HTR-8/SVneo (cell line): ENCODE data around the gene LPAR1.
"Not testable (repeated sequence)": the region's sequence is repeated elsewhere in the genome, so short reads cannot be mapped to it uniquely, and the experiment has no call there.

Experiments used
- DNase-seq: peaks from one replicate; pipeline ENCODE4 v3.0.0; 2011; ENCODE audit warnings: low spot score, mixed read lengths; ENCODE audit not compliant: insufficient read length
- FAIRE-seq: peaks from 2 replicates; lab custom pipeline; 2011; peaks lifted over from hg19 to GRCh38; lab: Jason Lieb, UNC

LPAR1 gene

GRCh38 chr9:110895147-110895905 is 142.9 kb downstream of the LPAR1 start:
- no peak for DNase-seq
- FAIRE-seq, result no peak

- FAIRE-seq (no peak), DNase-seq (no peak)
Observed at GRCh38 chr9:110894731-110895130, 143.5 kb downstream of the LPAR1 start.

DNA sequence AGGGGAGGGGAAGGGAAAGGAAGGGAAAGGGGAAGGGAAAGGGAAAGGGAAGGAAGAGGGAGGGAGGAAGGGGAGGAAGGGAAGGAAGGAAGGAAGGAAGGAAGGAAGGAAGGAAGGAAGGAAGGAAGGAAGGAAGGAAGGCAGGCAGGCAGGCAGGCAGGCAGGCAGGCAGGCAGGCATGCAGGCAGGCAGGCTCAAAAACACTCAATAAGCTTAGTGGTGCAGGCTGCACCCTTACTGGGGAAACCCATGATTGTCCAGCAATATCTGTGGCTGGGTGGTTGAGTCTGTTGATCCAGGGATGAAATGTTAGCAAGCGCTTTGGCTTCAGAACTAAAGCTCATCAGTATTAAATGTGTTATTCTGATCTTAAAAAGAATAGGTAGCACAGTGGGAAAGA is 145.6 kb downstream of the LPAR1 start:
- FAIRE-seq (no peak), DNase-seq (no peak)

GRCh38 chr9:110891760-110892159 is 146.5 kb downstream of the LPAR1 start:
- no peak for DNase-seq
- no peak for FAIRE-seq

DNA sequence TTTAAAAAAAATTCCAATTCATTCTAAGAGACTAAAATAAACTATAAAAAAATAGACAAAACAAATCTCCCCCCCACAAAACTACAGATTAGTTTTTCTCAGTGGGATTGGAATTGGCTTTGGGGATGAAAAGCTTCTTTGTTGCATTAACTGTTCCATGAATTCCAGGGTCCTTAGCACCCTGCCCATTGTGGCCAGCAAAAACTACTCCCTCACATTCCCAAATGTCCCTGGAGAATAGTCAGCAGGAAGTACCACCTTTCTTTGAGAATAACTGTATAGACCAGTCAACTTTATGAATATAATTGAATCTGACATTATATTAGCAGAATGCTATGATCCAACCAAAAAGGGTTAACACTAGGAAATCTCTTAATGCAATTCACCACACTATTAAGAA is 147.9 kb downstream of the LPAR1 start:
- no peak for FAIRE-seq

DNA sequence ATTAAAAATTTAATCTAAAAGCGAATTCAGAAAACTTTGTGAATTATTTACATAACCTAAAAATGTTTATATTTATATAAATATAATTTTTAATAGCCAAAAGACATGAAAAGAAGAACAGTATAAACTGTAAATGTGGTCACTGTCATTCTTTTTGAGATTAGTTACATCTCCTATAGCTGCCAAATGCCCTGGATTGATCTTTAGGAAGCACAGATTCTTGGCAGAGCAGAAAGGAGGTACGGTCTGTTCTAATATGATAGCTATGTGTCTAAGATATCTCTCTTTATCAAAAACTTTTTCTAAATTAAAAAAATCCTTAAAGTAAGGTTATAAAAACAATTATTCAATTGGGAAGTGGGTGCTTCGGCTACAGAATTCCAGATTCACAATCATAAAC is 151.0 kb downstream of the LPAR1 start:
- FAIRE-seq, result no peak
- DNase-seq, result no peak

More for the DNA sequence above, 147.9 kb downstream of the LPAR1 start:
- DNase-seq, result no peak

GRCh38 chr9:110886832-110887231 is 151.4 kb downstream of the LPAR1 start:
- DNase-seq (no peak), FAIRE-seq (no peak)

- FAIRE-seq, result peak; percentile 79
- DNase-seq, result no peak
Observed at GRCh38 chr9:110880189-110880588, 158.1 kb downstream of the LPAR1 start.

DNA sequence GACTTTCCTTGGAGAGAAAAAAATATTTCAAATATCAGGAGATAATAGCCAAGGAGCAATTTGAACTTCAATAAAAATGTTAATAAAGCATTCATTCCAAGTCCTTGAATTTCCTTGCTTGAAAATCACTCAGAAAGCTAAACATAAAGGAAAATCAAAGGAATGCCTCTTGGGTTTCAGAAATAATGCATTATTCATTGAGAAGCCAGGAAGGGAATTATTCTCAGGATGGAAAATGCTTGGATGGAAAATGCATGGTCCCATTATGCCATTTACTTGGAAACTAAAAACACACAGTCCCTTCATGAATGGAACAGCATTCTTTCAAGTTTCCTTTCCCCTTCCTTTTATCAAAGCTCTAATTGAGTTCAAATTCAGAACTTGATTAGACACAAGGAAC is 160.9 kb downstream of the LPAR1 start:
- DNase-seq, result no peak
- no peak for FAIRE-seq

GRCh38 chr9:110876929-110877328 is 161.3 kb downstream of the LPAR1 start:
- FAIRE-seq (no peak), DNase-seq (no peak)

GRCh38 chr9:110874963-110875674 is 163.2 kb downstream of the LPAR1 start:
- DNase-seq, result no peak
- FAIRE-seq, result no peak

- FAIRE-seq, result no peak
- DNase-seq, result no peak
Observed at GRCh38 chr9:110872920-110873319, 165.3 kb downstream of the LPAR1 start.

DNA sequence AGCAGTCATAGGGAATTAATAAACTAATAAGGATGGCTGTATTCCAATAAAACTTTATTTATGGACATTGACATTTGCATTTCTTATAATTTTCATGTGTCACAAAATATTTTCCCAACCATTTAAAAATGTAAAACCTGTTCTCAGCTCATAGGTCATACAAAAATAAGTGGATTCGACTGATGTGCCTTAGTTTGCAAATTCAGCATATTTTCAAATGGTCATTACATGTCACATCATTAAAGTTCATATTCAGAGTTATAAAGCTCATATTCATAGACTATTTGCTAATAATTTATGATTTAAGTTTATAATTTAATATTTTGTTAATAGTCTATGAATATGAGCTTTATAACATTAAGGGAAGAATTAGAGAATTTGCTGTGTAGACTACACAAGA is 166.5 kb downstream of the LPAR1 start:
- FAIRE-seq (no peak), DNase-seq (no peak)

DNA sequence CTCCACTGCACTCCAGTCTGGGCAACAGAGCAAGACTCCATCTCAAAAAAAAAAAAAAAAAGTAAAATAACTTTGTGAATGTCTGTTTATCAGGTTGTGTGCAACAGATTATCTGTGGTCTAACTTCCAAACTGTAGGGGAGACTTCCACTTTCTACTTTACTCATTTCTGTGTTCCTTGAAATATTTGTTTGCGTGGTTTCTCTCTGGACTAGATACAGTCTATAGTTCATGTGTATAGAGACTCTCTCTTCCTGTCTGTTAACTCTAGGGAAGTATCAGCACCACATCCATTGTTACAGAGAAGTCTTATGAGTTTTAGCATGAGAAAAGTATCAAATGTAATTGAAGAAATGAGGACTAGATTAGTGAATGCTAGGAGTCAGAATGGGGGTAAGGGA is 168.3 kb downstream of the LPAR1 start:
- no peak for FAIRE-seq
- no peak for DNase-seq

GRCh38 chr9:110864011-110864410 is 174.3 kb downstream of the LPAR1 start:
- FAIRE-seq, result no peak
- peak; percentile 23 for DNase-seq

GRCh38 chr9:110861370-110862110 is 176.7 kb downstream of the LPAR1 start:
- not testable (repeated sequence) for DNase-seq, FAIRE-seq

- DNase-seq, result no peak
- FAIRE-seq, result peak; percentile 16
Observed at GRCh38 chr9:110856772-110857171, 181.5 kb downstream of the LPAR1 start.

GRCh38 chr9:110850401-110851135 is 187.7 kb downstream of the LPAR1 start:
- FAIRE-seq, result no peak
- DNase-seq, result no peak

GRCh38 chr9:110847671-110848070 is 190.6 kb downstream of the LPAR1 start:
- FAIRE-seq, result no peak
- no peak for DNase-seq

DNA sequence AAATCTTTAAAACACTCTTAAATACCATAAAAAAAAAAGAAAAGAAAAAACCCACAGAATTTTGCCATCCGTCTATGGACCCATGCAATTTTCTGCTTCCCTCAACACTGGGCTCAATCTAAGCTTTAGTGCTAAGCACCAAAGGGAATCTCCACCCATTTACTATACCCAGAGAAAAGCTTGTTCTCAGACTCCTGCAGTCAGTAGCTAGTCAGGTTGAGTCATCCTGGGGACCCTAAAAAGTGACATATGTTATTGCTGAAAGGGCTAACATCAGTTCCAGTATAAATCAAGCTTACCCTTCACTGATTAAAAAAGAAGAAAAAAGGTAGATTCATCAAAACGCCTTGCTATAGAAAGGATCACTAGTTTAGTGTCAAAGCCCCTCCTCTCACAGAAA is 192.1 kb downstream of the LPAR1 start:
- no peak for FAIRE-seq
- no peak for DNase-seq
